Endothelial cell of umbilical vein (primary cell): ENCODE measurements around the gene TMEM121. TPM values are rescaled to one million over a fixed set of nuclear protein-coding genes. Genes with fewer than 3 reads are reported as not detected.

ENCODE experiments used
- BruUV-seq: library from RNA; stranded (reverse); fragments of 400-500 nt; replicated peaks from 2 replicates; lab custom pipeline; 2021; lab: Mats Ljungman, UMichigan
- CTCF ChIA-PET: fragments of 300-600, 350-600 bp; sonication (Branson Sonifier 250); formaldehyde crosslinking; loops from one replicate; lab custom pipeline; 2021; ENCODE audit warnings: antibody characterized with exemption, inconsistent platforms; lab: Charles Lee
- POLR2A ChIA-PET: fragments of 300-600, 350-600 bp; sonication (Branson Sonifier 250); formaldehyde crosslinking; loops from one replicate; lab custom pipeline; 2021; ENCODE audit warnings: antibody characterized with exemption, inconsistent platforms; lab: Charles Lee
- DNase-seq: peaks from one replicate; pipeline ENCODE4 v3.0.0-alpha.2; 2011; ENCODE audit warnings: low read depth, low spot score
- FAIRE-seq: peaks from 2 replicates; lab custom pipeline; 2011; peaks lifted over from hg19 to GRCh38; lab: Jason Lieb, UNC
- H2AFZ ChIP-seq: 2 replicates; pipeline ENCODE4 v1.6.0; 2012; ENCODE audit warnings: low read depth, low read length, control low read depth, inconsistent platforms
- H3K27ac ChIP-seq: 2 replicates; pipeline ENCODE4 v1.5.1; 2011; ENCODE audit warnings: low read depth, mild to moderate bottlenecking, control low read depth, low read length, moderate library complexity; ENCODE audit not compliant: insufficient read depth
- H3K27me3 ChIP-seq, 2 experiments: 2 replicates each; pipeline versions ENCODE4 v1.6.0 to v1.6.1; 2011; ENCODE audit warnings: low read length in 2 of 2, mixed read lengths in 1 of 2; ENCODE audit not compliant: control insufficient read depth in 2 of 2, insufficient read depth in 2 of 2
- H3K36me3 ChIP-seq, 2 experiments: 2 replicates in 1 of 2; 3 replicates in 1 of 2; pipeline ENCODE4 v1.5.1; 2011; ENCODE audit warnings: low read length in 2 of 2, mild to moderate bottlenecking in 1 of 2, moderate library complexity in 1 of 2; ENCODE audit not compliant: control insufficient read depth in 2 of 2, insufficient read depth in 2 of 2; ENCODE audit errors: extremely low read depth in 1 of 2
- H3K4me1 ChIP-seq: 3 replicates; pipeline ENCODE4 v1.5.1; 2011; ENCODE audit warnings: mild to moderate bottlenecking, low read length; ENCODE audit not compliant: control insufficient read depth, insufficient read depth; ENCODE audit errors: extremely low read depth
- H3K4me2 ChIP-seq: 2 replicates; pipeline ENCODE4 v1.6.1; 2011; ENCODE audit warnings: low read length, control low read depth, mixed read lengths; ENCODE audit not compliant: insufficient read depth
- H3K4me3 ChIP-seq, 3 experiments: fragments of 200-600 bp in 1 of 3; sonication (generic), shearing (Covaris generic) in 1 of 3; replicated peaks in 1 of 3; 2 replicates each; pipeline ENCODE4 v1.5.1; 2011 to 2016; ENCODE audit warnings: control low read depth in 3 of 3, low read length in 3 of 3, mild to moderate bottlenecking in 2 of 3, inconsistent platforms in 1 of 3, low read depth in 1 of 3, moderate library complexity in 1 of 3; ENCODE audit not compliant: insufficient read depth in 1 of 3
- H3K79me2 ChIP-seq: 2 replicates; pipeline ENCODE4 v1.6.0; 2012; ENCODE audit warnings: low read length, inconsistent platforms; ENCODE audit not compliant: control insufficient read depth, insufficient read depth
- H3K9ac ChIP-seq: replicated peaks from 2 replicates; pipeline ENCODE3; 2011; ENCODE audit warnings: low read length, control low read depth; ENCODE audit not compliant: insufficient read depth; ENCODE audit errors: extremely low read depth
- H3K9me1 ChIP-seq: replicated peaks from 3 replicates; pipeline ENCODE4 v1.6.0; 2011; ENCODE audit warnings: mild to moderate bottlenecking, low read length; ENCODE audit not compliant: control insufficient read depth, insufficient read depth; ENCODE audit errors: extremely low read depth
- H3K9me3 ChIP-seq: replicated peaks from 2 replicates; pipeline ENCODE4 v1.5.1; 2012; ENCODE audit warnings: low read length, inconsistent platforms; ENCODE audit not compliant: control insufficient read depth, insufficient read depth
- H4K20me1 ChIP-seq: replicated peaks from 2 replicates; pipeline ENCODE3; 2011; ENCODE audit warnings: mild to moderate bottlenecking, low read length; ENCODE audit not compliant: control insufficient read depth, insufficient read depth; ENCODE audit errors: extremely low read depth
- CTCF ChIP-seq, 2 donors: IDR thresholded peaks; 1 replicate in 1 of 2; 2 replicates in 1 of 2; pipeline ENCODE4 v1.5.1; 2011; ENCODE audit warnings: low read length in 2 of 2, mild to moderate bottlenecking in 2 of 2, moderate library complexity in 2 of 2, control low read depth in 1 of 2, inconsistent platforms in 1 of 2, low read depth in 1 of 2; ENCODE audit not compliant: insufficient read depth in 1 of 2; ENCODE audit errors: extremely low read depth in 1 of 2
- EZH2 ChIP-seq: IDR thresholded peaks from 2 replicates; pipeline ENCODE4 v1.6.1; 2012; ENCODE audit warnings: borderline replicate concordance, low read depth, mild to moderate bottlenecking, moderate library complexity, low read length, inconsistent platforms; ENCODE audit not compliant: severe bottlenecking
- FOS ChIP-seq: IDR thresholded peaks from 2 replicates; pipeline ENCODE4 v1.6.1; 2011; ENCODE audit warnings: mild to moderate bottlenecking, low read length, moderate library complexity, borderline replicate concordance; ENCODE audit not compliant: insufficient read depth
- GATA2 ChIP-seq: IDR thresholded peaks from 2 replicates; pipeline ENCODE4 v1.7.0; 2011; ENCODE audit warnings: low read depth, mild to moderate bottlenecking, moderate library complexity, mixed read lengths, low read length; ENCODE audit not compliant: insufficient read length, insufficient read depth
- JUN ChIP-seq: IDR thresholded peaks from 2 replicates; pipeline ENCODE4 v1.6.1; 2011; ENCODE audit warnings: borderline replicate concordance, low read depth; ENCODE audit not compliant: insufficient read length, insufficient read depth
- MAX ChIP-seq: IDR thresholded peaks from 2 replicates; pipeline ENCODE4 v1.6.1; 2011; ENCODE audit not compliant: insufficient read depth, insufficient read length
- MYC ChIP-seq: IDR thresholded peaks from one replicate; pipeline ENCODE4 v1.6.1; 2011; ENCODE audit warnings: mild to moderate bottlenecking, low read depth, low read length
- POLR2A ChIP-seq: IDR thresholded peaks from 2 replicates; pipeline ENCODE4 v1.6.1; 2012; ENCODE audit warnings: low read depth, mild to moderate bottlenecking, control low read depth, low read length
- POLR2AphosphoS5 ChIP-seq: IDR thresholded peaks from 2 replicates; pipeline ENCODE4 v1.6.1; 2012; ENCODE audit warnings: low read depth, mild to moderate bottlenecking, control low read depth, low read length, moderate library complexity; ENCODE audit not compliant: insufficient read depth
- dilution Hi-C: fragments of 300-500 bp; cut with MboI; formaldehyde crosslinking; loops from one replicate; pipeline ENCODE4 v1.15.0; 2019; ENCODE audit warnings: low sequenced_read_pairs; ENCODE audit not compliant: extremely low pct_ligation_motif_present
- intact Hi-C: fragments of 100-400 bp; cut with micrococcal nuclease; formaldehyde crosslinking; loops from one replicate; pipeline ENCODE4 v1.10.0; 2022
- polyA plus RNA-seq, 4 experiments: library from polyadenylated mRNA; depleted of rRNA in 3 of 4; stranded (reverse) in 3 of 4; unstranded in 1 of 4; fragments of >200 nt; gene quantifications; 2 replicates each; pipeline versions ENCODE4 v1.2.1 to v1.2.3, GENCODE V29; 2011 to 2012; ENCODE audit warnings: missing spikeins in 1 of 4
- total RNA-seq: library from RNA; stranded (reverse); gene quantifications from 2 replicates; pipeline ENCODE4 v1.2.3, GENCODE V29; 2021

TMEM121 gene
- total and polyA plus RNA-seq, 2 donors (not counting 3 experiments of a cell fraction or from before 2014, with no cell fraction given): 4.8 to 7.7 TPM

- no peak for TF ChIP-seq MYC
- TF ChIP-seq POLR2AphosphoS5: no peak
- no peak for TF ChIP-seq GATA2
- TF ChIP-seq JUN: no peak
- TF ChIP-seq POLR2A: no peak
- no peak for TF ChIP-seq CTCF (IDR thresholded peaks at IDR 0.05; ENCODE audit: extremely low read depth in 1 of 2, insufficient read depth in 1 of 2, low read depth in 1 of 2, low read length in 2 of 2)
- TF ChIP-seq MAX: no peak
- no peak for TF ChIP-seq EZH2
- no peak for TF ChIP-seq FOS
- H3K36me3 ChIP-seq: no peaks in the 10 kb centered on the region
- no peaks in the 10 kb centered on the region for H3K9me3 ChIP-seq
- intact Hi-C loops (no loop called here), dilution Hi-C loops (no loop called here)
- DNase-seq (no peak), FAIRE-seq (no peak)
- no peak overlapping the region for H3K4me2 ChIP-seq
- no peaks in the 10 kb centered on the region for H3K4me1 ChIP-seq
- POLR2A ChIA-PET: no interaction called here
- no peak overlapping the region for H2AFZ ChIP-seq
- H3K27me3 ChIP-seq: no peaks in the 10 kb centered on the region
- H3K9ac ChIP-seq: no peak overlapping the region
- H3K9me1 ChIP-seq: no peaks in the 10 kb centered on the region
- CTCF ChIA-PET: interaction anchor here (1.0 kb wide), 1 partner anchor 29 kb away, joined by 3 read pairs; no protein-coding TSS in a partner anchor
- BruUV-seq: no TSS peak
- no peaks in the 10 kb centered on the region for H4K20me1 ChIP-seq
- H3K27ac ChIP-seq: no peak overlapping the region
- H3K4me3 ChIP-seq: no peak overlapping the region
- no peaks in the 10 kb centered on the region for H3K79me2 ChIP-seq
Measured at GRCh38 chr14:105498430-105499255, 27.7 kb upstream of the TMEM121 start.
